Measurements from ENCODE around the gene DNAAF5.

DNAAF5 gene

DNA sequence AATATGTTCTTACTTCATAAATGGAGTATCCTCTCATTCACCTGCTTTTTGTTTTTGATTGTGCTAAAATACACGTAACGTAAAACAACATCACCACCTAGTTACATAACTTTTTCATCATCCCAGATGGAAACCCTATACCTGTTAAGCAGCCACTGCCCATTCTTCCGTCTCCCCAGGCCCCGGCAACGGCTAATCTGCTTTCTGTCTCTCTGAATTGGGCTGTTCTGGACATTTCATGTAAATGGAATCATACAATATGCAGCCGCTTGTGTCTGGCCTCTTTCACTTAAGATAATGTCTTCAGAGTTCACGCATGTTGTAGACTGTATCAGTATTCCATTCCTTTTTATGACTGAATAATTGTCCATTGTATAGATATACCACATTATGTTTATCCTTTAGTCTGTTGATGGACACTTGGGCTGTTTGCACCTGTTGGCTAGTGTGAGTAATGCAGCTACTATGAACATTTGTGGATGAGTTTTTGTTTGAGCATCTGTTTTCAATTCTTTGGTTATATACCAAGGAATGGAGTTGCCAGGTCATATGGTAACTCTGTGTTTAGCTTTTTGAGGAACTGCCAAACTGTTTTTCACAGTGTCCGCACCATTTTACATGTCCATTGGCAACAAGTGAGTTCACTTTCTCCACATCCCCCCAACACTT is 91.7 kb downstream of the DNAAF5 start:
- DNase-seq, result no peak

GRCh38 chr7:820341-820740 is 93.8 kb downstream of the DNAAF5 start:
- DNase-seq, result no peak

GRCh38 chr7:821688-822087 is 95.2 kb downstream of the DNAAF5 start:
- DNase-seq, result no peak

DNA sequence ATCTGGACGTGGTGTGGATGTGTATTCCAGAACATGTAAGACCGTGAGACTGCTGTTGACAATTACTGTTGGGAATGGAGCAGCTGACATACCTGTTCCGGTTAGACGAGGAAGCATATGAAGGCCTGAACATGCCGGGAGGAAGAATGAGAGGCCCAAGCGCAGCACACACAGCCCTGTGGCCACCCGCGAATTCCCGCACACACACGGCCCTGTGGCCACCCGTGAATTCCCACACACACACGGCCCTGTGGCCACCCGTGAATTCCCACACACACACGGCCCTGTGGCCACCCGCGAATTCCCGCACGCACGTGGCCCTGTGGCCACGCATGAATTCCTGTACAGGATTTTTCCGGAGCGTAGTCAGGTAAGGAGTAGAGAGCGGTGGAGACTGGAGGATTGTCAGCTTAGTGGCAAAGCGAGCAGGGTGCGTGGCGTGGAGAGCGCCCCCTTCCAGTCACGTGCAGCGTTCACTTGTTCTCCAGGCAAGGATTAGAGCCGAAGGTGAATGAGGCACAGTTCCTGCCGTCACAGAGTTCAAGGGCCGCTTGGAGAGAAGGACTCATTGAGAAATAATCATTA is 96.3 kb downstream of the DNAAF5 start:
- no peak for DNase-seq

GRCh38 chr7:823649-824048 is 97.2 kb downstream of the DNAAF5 start:
- no peak for DNase-seq

- DNase-seq, result no peak
Measured at GRCh38 chr7:824081-824480, 97.6 kb downstream of the DNAAF5 start.

DNA sequence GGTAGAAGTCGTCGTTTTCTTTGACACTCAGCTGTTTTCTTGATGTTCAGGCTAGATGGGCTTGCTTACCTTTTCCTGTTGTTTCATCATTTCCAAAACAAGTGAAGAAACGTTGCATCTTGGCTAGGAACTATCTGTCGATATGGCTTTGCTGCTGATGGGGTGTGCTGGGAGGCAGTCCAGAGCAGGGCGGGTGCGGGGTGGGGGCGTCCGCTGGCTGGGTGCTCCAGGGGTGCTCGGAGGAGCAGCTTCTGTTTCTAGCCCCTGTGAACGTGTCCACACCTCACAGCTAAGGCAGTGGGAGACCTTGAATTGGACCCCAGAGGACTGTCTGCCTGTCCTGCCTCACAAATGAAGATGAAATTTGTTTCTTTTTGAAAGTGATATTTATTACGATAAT is 98.2 kb downstream of the DNAAF5 start:
- no peak for DNase-seq

GRCh38 chr7:825386-825785 is 98.9 kb downstream of the DNAAF5 start:
- no peak for DNase-seq

GRCh38 chr7:826230-826917 is 99.9 kb downstream of the DNAAF5 start:
- DNase-seq, result no peak

GRCh38 chr7:828793-829561 is 102.5 kb downstream of the DNAAF5 start:
- no peak for DNase-seq

DNA sequence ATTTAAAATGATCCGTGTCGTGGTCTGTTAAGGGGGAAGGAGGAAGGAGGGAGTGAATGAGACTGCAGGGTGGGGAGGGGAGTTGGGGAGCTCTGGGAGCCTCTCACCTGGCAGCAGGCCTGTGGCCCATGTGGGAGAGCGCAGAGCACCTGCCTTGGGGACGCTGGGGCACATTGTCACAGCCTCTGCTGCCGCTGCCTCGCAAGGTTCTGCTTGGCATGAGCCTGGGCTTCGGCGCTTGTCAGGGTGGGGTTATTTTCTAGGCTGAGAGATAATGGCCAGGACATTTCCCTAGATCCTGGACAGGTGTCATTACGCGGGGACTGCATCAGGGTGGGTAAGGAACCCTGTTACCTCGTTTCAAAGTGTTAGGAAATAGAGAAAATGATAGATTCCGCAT is 103.6 kb downstream of the DNAAF5 start:
- DNase-seq, result no peak

GRCh38 chr7:831596-832166 is 105.2 kb downstream of the DNAAF5 start:
- peak; percentile 35 for DNase-seq

DNA sequence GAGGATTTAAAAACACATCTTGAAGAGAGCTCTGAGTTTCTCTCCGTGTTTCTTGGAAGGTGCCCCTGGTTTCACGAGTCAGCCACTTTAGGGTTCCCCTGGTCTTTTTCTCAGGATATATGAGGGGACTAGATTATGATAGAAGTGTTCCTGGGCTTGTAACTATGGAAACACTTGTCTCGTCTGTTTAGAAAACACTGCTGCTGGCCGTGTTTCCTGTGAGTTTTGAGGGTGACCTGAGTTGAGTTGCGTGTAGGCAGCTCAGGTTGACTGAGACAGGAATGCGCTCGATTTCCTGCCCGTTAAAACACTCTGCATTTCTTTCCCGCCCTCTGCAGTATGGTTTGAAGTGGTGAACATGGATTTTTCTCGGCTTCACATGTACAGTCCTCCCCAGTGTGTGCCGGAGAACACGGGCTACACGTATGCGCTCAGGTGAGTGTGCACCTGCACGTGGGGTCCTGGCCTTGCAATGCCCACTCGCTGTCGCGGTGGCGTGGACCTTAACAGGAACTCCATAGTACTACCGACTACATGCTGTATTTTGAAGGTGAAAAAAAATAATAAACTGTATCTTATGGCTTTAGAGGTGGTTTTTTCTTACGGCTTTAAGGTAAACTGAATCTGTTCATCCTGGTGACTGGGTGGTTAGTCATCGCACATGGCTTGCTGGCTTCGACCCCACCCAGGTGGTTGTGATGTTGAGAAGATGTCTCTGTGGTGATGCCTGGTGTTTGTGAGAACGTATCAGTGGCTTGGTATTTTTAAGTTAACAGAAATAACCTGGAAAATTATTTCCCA is 105.9 kb downstream of the DNAAF5 start, which contains the start of gene SUN1:
TSS of gene SUN1 (plus strand) at position 310 of the 801 bp plus-strand sequence. CDS start at position 359, 49 bp downstream.
- DNase-seq, result peak; percentile 75

DNA sequence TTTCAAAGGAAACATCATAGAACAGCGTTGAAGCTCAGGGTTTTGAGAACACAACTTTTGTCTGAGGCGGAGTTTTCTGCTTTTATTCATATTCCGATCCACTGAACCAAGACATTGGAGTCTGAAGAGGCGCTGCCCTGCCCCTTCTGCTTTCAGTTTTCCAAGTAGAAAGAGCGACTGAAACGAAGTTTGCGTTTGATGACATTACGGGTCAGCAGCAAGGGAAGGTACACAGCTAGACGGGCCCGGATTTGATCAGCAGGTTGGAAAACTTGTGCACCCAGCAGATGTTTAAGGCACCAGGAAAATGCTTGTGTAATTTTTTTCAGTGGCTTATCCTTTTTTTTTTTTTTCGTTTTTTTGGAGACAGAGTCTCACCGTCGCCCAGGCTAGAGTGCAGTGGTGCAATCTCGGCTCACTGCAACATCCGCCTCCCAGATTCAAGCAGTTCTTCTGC is 106.5 kb downstream of the DNAAF5 start:
- no peak for DNase-seq

GRCh38 chr7:833601-834258 is 107.2 kb downstream of the DNAAF5 start:
- DNase-seq, result no peak

DNA sequence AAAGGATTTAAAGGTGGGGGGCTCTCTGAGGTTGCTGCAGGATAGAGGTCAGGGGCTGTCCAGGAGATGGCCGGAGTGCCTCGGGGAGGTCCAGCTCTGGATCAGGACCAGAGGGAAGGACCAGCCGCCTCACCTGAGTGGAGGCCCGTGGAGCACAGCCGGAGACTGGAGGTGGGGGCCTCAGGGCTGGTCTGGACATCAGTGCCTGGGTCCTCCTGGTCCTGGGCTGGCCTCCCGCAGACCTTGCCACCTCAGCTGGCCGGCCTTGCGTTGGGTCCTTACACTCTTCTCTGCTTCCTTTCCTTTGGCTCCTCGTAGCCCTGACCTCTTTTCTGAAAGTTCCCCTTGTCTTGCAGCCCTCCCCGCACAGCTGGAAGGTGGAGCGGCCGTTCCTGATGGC is 107.8 kb downstream of the DNAAF5 start:
- no peak for DNase-seq

- no peak for DNase-seq
Measured at GRCh38 chr7:835021-835420, 108.5 kb downstream of the DNAAF5 start.

- no peak for DNase-seq
Measured at GRCh38 chr7:835485-836401, 109.2 kb downstream of the DNAAF5 start.

Data from stimulated activated CD4-positive, alpha-beta T cell treated with anti-CD3 and anti-CD28 coated beads, Interleukin-1b, Interleukin-23, amount 100 ng/mL, for 48 hours (primary cell).